Erythroblast (primary cell): ENCODE measurements around the gene MCM9.

ENCODE experiments used
- GATA1 ChIP-seq: IDR thresholded peaks from 2 replicates; pipeline ENCODE4 v1.6.1; 2011; ENCODE audit warnings: low read depth, mild to moderate bottlenecking, control low read depth, low read length, moderate library complexity
- POLR2A ChIP-seq: IDR thresholded peaks from 2 replicates; pipeline ENCODE4 v1.6.1; 2011; ENCODE audit warnings: mild to moderate bottlenecking, low read length

DNA sequence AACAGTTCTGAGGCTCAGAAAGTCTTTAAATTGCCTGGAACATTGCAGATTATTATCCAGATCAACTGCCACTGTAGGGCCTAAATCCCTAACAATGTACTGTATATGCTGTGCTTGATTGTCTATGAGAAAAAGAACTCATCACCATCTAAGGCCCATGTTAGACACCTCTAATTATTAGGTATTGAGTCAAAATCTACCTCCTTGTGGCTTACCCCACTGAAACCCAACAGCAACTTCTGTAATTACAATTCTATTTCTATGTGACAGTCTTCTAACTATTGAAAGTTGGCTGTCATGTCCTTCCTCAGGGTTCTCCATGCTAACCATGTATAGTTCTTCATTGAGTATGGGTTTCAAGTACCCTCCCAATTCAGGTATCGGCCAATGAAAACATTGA lies 13.9 kb downstream of the MCM9 start:
- TF ChIP-seq POLR2A (no peak), GATA1 (no peak)
